ENCODE measurements around the gene COL4A1.

The COL4A1 gene

DNA sequence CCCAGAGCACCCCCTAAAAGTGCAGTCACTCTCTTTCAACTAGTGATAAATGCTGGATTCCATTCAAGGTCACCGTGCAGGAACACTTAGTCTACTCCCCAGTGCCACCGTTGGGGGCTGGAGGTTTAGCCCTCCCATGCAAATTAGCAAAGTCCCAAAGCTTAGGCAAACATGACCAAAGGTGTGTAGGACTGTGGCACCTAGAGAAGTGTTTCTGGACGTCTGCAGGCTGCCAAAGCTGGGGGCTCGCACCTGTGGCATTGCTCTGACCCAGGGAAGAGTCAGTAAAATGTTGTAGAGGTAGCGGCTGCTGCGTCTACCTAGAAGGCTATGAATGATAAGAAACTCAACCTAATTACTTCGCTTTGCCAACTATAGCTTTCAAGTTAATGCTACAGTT, 13.9 kb downstream of the COL4A1 start:
- peak overlapping the region in 1 of 2 donors; percentile 99 for H3K27ac ChIP-seq
- no peaks in the 10 kb centered on the region for H3K9me3 ChIP-seq
- H3K36me3 ChIP-seq: peaks cover 8 to 9% (median 8%) of the 10 kb centered on the region in 3 donors
- H3K4me1 ChIP-seq: peaks cover 4 to 94% (median 30%) of the 10 kb centered on the region in 4 donors
- intact Hi-C loops (cut with DNase I; ENCODE audit: low total_unique reads): no loop called here
- DNase-seq: peak in 1 of 2 donors; percentile 51
- TF ChIP-seq, protein P1, sequence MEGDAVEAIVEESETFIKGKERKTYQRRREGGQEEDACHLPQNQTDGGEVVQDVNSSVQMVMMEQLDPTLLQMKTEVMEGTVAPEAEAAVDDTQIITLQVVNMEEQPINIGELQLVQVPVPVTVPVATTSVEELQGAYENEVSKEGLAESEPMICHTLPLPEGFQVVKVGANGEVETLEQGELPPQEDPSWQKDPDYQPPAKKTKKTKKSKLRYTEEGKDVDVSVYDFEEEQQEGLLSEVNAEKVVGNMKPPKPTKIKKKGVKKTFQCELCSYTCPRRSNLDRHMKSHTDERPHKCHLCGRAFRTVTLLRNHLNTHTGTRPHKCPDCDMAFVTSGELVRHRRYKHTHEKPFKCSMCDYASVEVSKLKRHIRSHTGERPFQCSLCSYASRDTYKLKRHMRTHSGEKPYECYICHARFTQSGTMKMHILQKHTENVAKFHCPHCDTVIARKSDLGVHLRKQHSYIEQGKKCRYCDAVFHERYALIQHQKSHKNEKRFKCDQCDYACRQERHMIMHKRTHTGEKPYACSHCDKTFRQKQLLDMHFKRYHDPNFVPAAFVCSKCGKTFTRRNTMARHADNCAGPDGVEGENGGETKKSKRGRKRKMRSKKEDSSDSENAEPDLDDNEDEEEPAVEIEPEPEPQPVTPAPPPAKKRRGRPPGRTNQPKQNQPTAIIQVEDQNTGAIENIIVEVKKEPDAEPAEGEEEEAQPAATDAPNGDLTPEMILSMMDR (IDR thresholded peaks at IDR 0.05): no peak
- H3K4me3 ChIP-seq: no peak overlapping the region
- H3K27me3 ChIP-seq: no peaks in the 10 kb centered on the region

DNA sequence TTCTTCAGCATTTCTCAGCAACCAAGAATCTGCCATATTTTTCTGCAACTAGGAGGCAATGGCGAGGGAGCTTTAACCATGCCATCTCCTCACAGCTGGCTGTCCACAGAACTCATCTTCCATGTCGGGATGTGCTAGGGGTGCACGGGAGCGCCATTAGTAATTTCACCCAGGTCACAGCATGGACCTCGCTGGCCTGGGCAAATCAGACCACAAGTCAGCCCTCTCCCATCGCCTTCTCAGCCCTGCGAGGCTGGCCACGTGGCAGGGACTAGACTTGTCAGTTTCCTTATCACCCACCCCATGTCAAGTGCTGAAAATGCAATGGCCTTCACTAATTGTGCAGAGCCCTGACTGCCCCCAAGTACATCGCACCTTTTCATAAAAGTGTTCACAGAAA, 15.7 kb downstream of the COL4A1 start:
- intact Hi-C loops (cut with DNase I; ENCODE audit: low total_unique reads): no loop called here
- Histone ChIP-seq H3K27me3 (no peaks in the 10 kb centered on the region), H3K4me1 (peaks cover 4 to 94% (median 35%) of the 10 kb centered on the region in 4 donors), H3K27ac (peak overlapping the region; percentile 34 to 59), H3K9me3 (no peaks in the 10 kb centered on the region), H3K36me3 (peaks cover 8 to 9% (median 8%) of the 10 kb centered on the region in 3 donors), H3K4me3 (no peak overlapping the region)
- DNase-seq: peak in 1 of 2 donors; percentile 57
- TF ChIP-seq, protein P1 (IDR thresholded peaks at IDR 0.05): no peak

DNA sequence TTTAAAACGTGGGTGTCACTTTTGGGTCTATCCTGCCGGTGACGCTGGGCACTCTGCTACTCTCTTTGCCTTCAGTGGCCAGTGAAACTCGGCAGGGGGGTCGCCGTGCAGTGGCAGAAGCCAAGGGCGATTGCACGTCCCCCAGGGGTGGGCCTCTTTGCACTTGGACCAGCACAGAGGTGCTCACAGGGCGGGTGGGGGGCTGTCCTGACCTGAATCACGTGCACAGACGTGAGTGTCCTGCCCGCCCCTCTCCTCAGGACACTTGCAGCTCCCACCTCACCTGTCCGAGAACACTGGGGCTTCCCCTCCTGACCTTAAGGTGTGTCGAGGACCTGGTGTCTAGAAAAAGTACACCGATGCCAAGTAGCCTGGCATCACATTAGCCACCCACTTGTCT, 16.1 kb downstream of the COL4A1 start:
- H3K4me3 ChIP-seq: no peak overlapping the region
- intact Hi-C loops (cut with DNase I; ENCODE audit: low total_unique reads): no loop called here
- H3K36me3 ChIP-seq: peaks cover 8 to 9% (median 8%) of the 10 kb centered on the region in 3 donors
- peak in 1 of 2 donors; percentile 67 for DNase-seq
- peak overlapping the region; percentile 34 to 59 for H3K27ac ChIP-seq
- H3K27me3 ChIP-seq: no peaks in the 10 kb centered on the region
- peaks cover 4 to 94% (median 38%) of the 10 kb centered on the region in 4 donors for H3K4me1 ChIP-seq
- TF ChIP-seq, protein P1 (IDR thresholded peaks at IDR 0.05): no peak
- no peaks in the 10 kb centered on the region for H3K9me3 ChIP-seq

DNA sequence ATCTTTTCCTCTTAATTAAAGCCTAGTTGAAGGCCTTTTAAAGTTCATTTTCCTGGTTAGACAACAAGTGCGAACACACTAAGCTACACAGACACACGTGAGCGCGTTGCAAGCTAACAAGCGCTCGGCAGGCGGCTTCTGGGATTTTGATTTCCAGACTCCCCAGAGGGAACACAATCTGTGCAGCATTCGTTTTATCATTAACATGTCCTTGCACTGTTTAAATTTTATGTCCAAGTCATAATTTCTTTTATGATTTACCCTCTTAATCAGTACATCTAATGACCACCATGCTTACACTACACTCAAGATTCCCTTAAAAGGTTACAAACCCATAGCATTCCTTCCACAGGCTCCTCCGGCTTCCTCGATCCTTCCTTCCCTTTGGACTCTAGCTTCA, 16.8 kb downstream of the COL4A1 start:
- Histone ChIP-seq H3K9me3 (no peaks in the 10 kb centered on the region), H3K4me1 (peaks cover 4 to 94% (median 39%) of the 10 kb centered on the region in 4 donors), H3K27me3 (no peaks in the 10 kb centered on the region), H3K36me3 (peaks cover 8 to 9% (median 8%) of the 10 kb centered on the region in 3 donors), H3K27ac (peak overlapping the region; percentile 34 to 59), H3K4me3 (no peak overlapping the region)
- intact Hi-C loops (cut with DNase I; ENCODE audit: low total_unique reads): no loop called here
- no peak for DNase-seq
- TF ChIP-seq, protein P1 (IDR thresholded peaks at IDR 0.05): no peak

DNA sequence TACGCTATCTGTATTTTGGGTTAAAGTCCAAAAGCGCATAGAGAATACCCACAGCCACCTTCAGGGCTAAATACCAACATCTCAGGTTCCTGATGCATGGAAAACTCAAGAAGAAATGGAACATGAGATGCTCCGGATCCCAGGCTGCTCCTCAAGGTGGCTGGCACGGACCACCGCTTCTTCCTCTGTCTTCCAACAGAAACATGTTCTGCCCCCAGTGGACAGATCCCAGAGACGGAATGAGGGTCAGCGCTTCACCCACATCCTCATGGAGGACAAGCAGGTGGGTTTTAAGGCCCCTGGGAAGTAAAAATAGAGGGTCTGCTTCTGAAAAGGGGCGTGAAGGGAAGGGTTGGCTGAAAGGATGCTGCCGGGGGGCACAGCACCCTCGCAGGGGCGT, 17.3 kb downstream of the COL4A1 start:
- peak in 1 of 2 donors; percentile 59 for DNase-seq
- TF ChIP-seq, protein P1 (IDR thresholded peaks at IDR 0.05): no peak
- Histone ChIP-seq H3K9me3 (no peaks in the 10 kb centered on the region), H3K36me3 (peaks cover 8 to 9% (median 8%) of the 10 kb centered on the region in 3 donors), H3K27me3 (no peaks in the 10 kb centered on the region), H3K4me1 (peaks cover 4 to 94% (median 41%) of the 10 kb centered on the region in 4 donors), H3K27ac (peak overlapping the region; percentile 7 to 59), H3K4me3 (no peak overlapping the region)
- intact Hi-C loops (cut with DNase I; ENCODE audit: low total_unique reads): no loop called here

DNA sequence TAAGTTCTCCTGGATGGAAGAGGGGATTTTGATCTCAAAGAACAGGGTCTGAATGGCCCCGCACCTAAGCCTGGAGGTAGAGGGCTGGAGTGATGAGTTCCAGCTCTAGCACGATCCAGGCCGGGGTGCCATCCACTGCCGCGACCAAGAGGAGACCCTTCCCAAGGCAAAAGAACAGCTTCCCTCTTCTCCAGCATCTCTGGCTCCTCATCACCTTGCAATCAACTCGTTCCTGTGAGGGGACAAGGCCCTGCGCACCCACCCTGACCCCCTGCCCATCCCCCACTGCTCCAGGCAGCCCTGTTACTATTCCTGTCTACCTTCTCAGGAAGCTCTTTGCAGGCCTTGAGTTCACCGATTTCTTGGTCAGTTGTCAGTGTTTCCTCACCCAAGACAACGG, 17.8 kb downstream of the COL4A1 start:
- H3K27ac ChIP-seq: peak overlapping the region in 1 of 2 donors; percentile 59
- no peak overlapping the region for H3K4me3 ChIP-seq
- H3K36me3 ChIP-seq: peaks cover 8 to 9% (median 8%) of the 10 kb centered on the region in 3 donors
- H3K9me3 ChIP-seq: no peaks in the 10 kb centered on the region
- TF ChIP-seq, protein P1 (IDR thresholded peaks at IDR 0.05): no peak
- H3K4me1 ChIP-seq: peaks cover 4 to 94% (median 41%) of the 10 kb centered on the region in 4 donors
- DNase-seq: no peak
- no peaks in the 10 kb centered on the region for H3K27me3 ChIP-seq
- intact Hi-C loops (cut with DNase I; ENCODE audit: low total_unique reads): no loop called here

All from tibial artery (tissue), 4 donors.